GM19023 (cell line): ENCODE measurements around the gene ZNF611.
"Not testable (repeated sequence)": the region's sequence is repeated elsewhere in the genome, so short reads cannot be mapped to it uniquely, and the experiment has no call there.

Source experiments
- ATAC-seq: cut with Tn5 transposase; IDR thresholded peaks from one replicate; pipeline ENCODE4 v1.9.1; 2021; ENCODE audit warnings: mild to moderate bottlenecking, moderate library complexity; ENCODE audit not compliant: unreplicated experiment

ZNF611 gene

GRCh38 chr19:52734893-52735661 lies at the start of gene ZNF611:
Gene ZNF611, minus strand, starts transcription at chr19:52735044. Its CDS starts 19,150 bp downstream, at chr19:52715894.
- ATAC-seq = peak; percentile 91

GRCh38 chr19:52782864-52783263 lies 48.0 kb upstream of the ZNF611 start:
- ATAC-seq = not testable (repeated sequence)

- ATAC-seq = no peak
These were observed 44.0 kb upstream of the ZNF611 start for GRCh38 chr19:52778811-52779210.

GRCh38 chr19:52756447-52756846 lies 21.6 kb upstream of the ZNF611 start:
- ATAC-seq = not testable (repeated sequence)

GRCh38 chr19:52749780-52750179 lies 14.9 kb upstream of the ZNF611 start:
- no peak for ATAC-seq

GRCh38 chr19:52748336-52748950 lies 13.6 kb upstream of the ZNF611 start:
- no peak for ATAC-seq

GRCh38 chr19:52745919-52746318 lies 11.1 kb upstream of the ZNF611 start:
- ATAC-seq = not testable (repeated sequence)

GRCh38 chr19:52743091-52743490 lies 8.2 kb upstream of the ZNF611 start:
- no peak for ATAC-seq

GRCh38 chr19:52742516-52742915 lies 7.7 kb upstream of the ZNF611 start:
- ATAC-seq = no peak

GRCh38 chr19:52741951-52742485 lies 7.2 kb upstream of the ZNF611 start:
- ATAC-seq = no peak

GRCh38 chr19:52741371-52741770 lies 6.5 kb upstream of the ZNF611 start:
- not testable (repeated sequence) for ATAC-seq

- ATAC-seq = no peak
These were observed 4.7 kb upstream of the ZNF611 start for GRCh38 chr19:52739576-52739975.

GRCh38 chr19:52735734-52736133 lies 890 bp upstream of the ZNF611 start:
- ATAC-seq = no peak

- peak; percentile 39 for ATAC-seq
These were observed 432 bp downstream of the ZNF611 start for GRCh38 chr19:52734331-52734892.

- ATAC-seq = not testable (repeated sequence)
These were observed 8.8 kb downstream of the ZNF611 start for GRCh38 chr19:52726051-52726450.

GRCh38 chr19:52725528-52725961 lies 9.3 kb downstream of the ZNF611 start:
- ATAC-seq = no peak

- no peak for ATAC-seq
These were observed 9.9 kb downstream of the ZNF611 start for GRCh38 chr19:52724701-52725514.

GRCh38 chr19:52723907-52724598 lies 10.8 kb downstream of the ZNF611 start:
- not testable (repeated sequence) for ATAC-seq

GRCh38 chr19:52722062-52723003 lies 12.5 kb downstream of the ZNF611 start:
- no peak for ATAC-seq
